Ishikawa (cell line): ENCODE results near the gene PSMA8.

Experiments used
- CEBPB ChIP-seq: IDR thresholded peaks from 2 replicates; pipeline ENCODE4 v1.6.1; 2012
- CREB1 ChIP-seq: IDR thresholded peaks from 2 replicates; pipeline ENCODE4 v1.6.1; 2012; ENCODE audit warnings: low read depth
- EGR1 ChIP-seq: IDR thresholded peaks from 2 replicates; pipeline ENCODE4 v1.6.1; 2012
- EP300 ChIP-seq: IDR thresholded peaks from 2 replicates; pipeline ENCODE4 v1.6.1; 2012; ENCODE audit warnings: borderline replicate concordance
- FOXM1 ChIP-seq: IDR thresholded peaks from 2 replicates; pipeline ENCODE4 v1.6.1; 2012; ENCODE audit warnings: low read depth, borderline replicate concordance
- NFIC ChIP-seq: IDR thresholded peaks from 2 replicates; pipeline ENCODE4 v1.6.1; 2012
- RAD21 ChIP-seq: IDR thresholded peaks from 2 replicates; pipeline ENCODE4 v1.6.1; 2012; ENCODE audit warnings: low read depth
- TAF1 ChIP-seq: IDR thresholded peaks from 2 replicates; pipeline ENCODE4 v1.6.1; 2012; ENCODE audit warnings: low read depth, mild to moderate bottlenecking
- TCF12 ChIP-seq: IDR thresholded peaks from 2 replicates; pipeline ENCODE4 v1.6.1; 2012; ENCODE audit warnings: low read depth
- TEAD4 ChIP-seq: IDR thresholded peaks from 2 replicates; pipeline ENCODE4 v1.6.1; 2012
- YY1 ChIP-seq: IDR thresholded peaks from 2 replicates; pipeline ENCODE4 v1.6.1; 2012; ENCODE audit warnings: low read depth
- ZBTB7A ChIP-seq: IDR thresholded peaks from 2 replicates; pipeline ENCODE4 v1.6.1; 2012; ENCODE audit warnings: low read depth
- TF ChIP-seq, protein P1 (sequence below): IDR thresholded peaks from 2 replicates; pipeline ENCODE4 v1.6.1; 2012; ENCODE audit warnings: low read depth, mild to moderate bottlenecking
- TF ChIP-seq, protein P2 (sequence below): IDR thresholded peaks from 2 replicates; pipeline ENCODE4 v1.6.1; 2012
- TF ChIP-seq, protein P3 (sequence below): IDR thresholded peaks from 2 replicates; pipeline ENCODE4 v1.6.1; 2012

Gene PSMA8

DNA sequence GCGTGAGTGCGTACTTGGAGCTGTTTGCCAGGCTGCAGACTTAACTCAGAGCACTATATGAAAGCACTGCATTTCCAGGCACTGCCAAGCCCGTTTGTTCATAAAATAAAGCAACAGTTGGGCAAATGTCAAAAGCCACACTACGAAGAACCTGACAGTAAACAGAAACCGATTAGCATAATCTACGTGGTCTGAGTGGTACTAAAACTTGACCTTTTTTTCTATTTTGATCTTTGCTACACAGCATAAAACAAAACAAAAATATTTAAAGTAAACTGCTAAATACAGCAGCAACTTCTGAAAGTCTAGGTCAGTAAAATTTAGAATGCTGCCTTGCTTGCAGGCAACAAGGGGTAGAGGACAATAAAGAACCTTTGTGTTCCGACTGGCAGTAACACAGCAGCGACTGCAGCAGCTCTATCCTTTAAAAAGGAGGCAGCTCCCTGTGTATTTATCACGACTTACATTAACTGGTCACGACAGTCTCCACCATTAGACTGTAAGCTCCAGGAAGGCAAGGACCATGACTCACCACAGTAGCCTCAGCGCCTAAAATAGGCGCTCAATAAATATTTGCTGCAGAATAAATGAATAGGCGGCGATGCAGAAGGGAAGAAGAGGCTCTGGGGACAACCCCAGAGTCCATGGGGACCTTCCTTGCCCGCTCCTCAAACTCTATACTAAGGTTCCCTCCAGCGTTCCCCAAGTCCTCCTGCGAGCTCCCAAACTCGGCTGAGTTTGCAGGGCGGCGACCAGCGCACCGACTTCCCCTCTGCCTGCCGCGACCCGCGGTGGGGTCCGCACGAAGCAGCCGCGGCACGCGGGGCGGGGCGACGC lies 44.2 kb upstream of the PSMA8 start:
- TF ChIP-seq TAF1, result no peak
- no peak for TF ChIP-seq TCF12
- no peak; the same call in 1 of the 2 replicates for TF ChIP-seq ZBTB7A
- no peak for TF ChIP-seq TEAD4
- TF ChIP-seq, protein P1, sequence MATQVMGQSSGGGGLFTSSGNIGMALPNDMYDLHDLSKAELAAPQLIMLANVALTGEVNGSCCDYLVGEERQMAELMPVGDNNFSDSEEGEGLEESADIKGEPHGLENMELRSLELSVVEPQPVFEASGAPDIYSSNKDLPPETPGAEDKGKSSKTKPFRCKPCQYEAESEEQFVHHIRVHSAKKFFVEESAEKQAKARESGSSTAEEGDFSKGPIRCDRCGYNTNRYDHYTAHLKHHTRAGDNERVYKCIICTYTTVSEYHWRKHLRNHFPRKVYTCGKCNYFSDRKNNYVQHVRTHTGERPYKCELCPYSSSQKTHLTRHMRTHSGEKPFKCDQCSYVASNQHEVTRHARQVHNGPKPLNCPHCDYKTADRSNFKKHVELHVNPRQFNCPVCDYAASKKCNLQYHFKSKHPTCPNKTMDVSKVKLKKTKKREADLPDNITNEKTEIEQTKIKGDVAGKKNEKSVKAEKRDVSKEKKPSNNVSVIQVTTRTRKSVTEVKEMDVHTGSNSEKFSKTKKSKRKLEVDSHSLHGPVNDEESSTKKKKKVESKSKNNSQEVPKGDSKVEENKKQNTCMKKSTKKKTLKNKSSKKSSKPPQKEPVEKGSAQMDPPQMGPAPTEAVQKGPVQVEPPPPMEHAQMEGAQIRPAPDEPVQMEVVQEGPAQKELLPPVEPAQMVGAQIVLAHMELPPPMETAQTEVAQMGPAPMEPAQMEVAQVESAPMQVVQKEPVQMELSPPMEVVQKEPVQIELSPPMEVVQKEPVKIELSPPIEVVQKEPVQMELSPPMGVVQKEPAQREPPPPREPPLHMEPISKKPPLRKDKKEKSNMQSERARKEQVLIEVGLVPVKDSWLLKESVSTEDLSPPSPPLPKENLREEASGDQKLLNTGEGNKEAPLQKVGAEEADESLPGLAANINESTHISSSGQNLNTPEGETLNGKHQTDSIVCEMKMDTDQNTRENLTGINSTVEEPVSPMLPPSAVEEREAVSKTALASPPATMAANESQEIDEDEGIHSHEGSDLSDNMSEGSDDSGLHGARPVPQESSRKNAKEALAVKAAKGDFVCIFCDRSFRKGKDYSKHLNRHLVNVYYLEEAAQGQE, result no peak
- TF ChIP-seq, protein P2, sequence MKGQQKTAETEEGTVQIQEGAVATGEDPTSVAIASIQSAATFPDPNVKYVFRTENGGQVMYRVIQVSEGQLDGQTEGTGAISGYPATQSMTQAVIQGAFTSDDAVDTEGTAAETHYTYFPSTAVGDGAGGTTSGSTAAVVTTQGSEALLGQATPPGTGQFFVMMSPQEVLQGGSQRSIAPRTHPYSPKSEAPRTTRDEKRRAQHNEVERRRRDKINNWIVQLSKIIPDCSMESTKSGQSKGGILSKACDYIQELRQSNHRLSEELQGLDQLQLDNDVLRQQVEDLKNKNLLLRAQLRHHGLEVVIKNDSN, result no peak
- no peak for TF ChIP-seq CREB1
- TF ChIP-seq, protein P3, sequence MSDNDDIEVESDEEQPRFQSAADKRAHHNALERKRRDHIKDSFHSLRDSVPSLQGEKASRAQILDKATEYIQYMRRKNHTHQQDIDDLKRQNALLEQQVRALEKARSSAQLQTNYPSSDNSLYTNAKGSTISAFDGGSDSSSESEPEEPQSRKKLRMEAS, result no peak
- TF ChIP-seq EGR1, result no peak
- no peak for TF ChIP-seq RAD21

DNA sequence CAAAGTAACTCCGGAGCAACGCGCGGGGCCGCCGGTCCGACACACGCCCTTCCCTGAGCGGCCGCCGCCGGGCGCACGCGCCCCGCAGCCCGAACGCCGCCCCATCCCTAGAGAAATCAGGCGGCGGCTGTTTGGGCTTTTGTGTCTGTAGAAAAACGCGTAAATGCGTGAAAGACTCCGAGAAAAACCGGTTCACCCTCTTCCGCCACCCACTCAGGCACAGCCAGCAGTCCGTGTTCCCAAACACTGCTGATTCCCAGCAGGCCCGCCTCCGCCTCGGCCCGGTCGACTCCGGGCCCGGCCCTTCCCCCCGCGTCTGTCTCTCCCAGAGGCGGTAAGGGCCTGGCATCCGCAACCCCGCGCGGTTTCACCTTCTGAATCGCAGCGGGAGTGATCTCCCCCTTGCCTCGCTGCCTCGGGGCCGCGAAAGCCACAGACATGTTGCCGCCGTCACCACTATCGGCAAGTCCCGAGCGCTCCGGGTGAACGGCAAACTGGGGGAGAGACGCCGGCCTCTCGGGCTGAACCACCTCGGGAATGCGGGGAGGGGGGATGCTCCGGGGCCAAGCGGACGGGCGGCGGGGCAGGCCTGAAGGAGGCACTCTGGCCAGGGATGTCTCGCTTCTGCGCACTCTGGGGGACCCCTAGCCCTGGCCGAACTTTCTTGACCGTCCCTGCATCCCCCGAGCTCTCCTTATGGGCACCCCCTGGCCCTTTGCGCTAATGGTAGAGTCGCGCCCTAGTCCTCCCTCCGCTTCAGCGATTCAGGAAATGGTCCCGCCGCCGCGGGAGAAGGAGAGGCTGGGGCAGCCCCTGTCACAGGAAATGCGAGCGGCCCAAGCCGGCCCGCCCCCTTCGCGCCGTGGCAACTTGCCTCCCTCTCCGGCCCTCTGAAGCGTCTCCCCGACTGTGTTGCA lies 43.3 kb upstream of the PSMA8 start, which contains the start of gene SS18:
TSS of gene SS18 (minus strand) at position 484 of the 917 bp plus-strand sequence. CDS start at position 440, 44 bp downstream.
- no peak for TF ChIP-seq CEBPB
- TF ChIP-seq ZBTB7A, result no peak
- TF ChIP-seq CREB1, result no peak
- 0 out of 2 replicates have a peak, but pooled peaks have one; percentile 5 for TF ChIP-seq TEAD4
- TF ChIP-seq NFIC, result peak; percentile 25; the same call in 1 of the 2 replicates
- peak; percentile 2; the same call in 1 of the 2 replicates for TF ChIP-seq YY1
- TF ChIP-seq FOXM1, result no peak
- TF ChIP-seq RAD21, result no peak
- TF ChIP-seq, protein P3, result peak; percentile 17
- TF ChIP-seq TAF1, result peak; percentile 93
- TF ChIP-seq EGR1, result peak; percentile 79
- TF ChIP-seq, protein P1, result no peak
- TF ChIP-seq, protein P2, result 0 out of 2 replicates have a peak, but pooled peaks have one; percentile 1
- TF ChIP-seq TCF12, result peak; percentile 33; the same call in 1 of the 2 replicates
- peak; percentile 11; the same call in 1 of the 2 replicates for TF ChIP-seq EP300

DNA sequence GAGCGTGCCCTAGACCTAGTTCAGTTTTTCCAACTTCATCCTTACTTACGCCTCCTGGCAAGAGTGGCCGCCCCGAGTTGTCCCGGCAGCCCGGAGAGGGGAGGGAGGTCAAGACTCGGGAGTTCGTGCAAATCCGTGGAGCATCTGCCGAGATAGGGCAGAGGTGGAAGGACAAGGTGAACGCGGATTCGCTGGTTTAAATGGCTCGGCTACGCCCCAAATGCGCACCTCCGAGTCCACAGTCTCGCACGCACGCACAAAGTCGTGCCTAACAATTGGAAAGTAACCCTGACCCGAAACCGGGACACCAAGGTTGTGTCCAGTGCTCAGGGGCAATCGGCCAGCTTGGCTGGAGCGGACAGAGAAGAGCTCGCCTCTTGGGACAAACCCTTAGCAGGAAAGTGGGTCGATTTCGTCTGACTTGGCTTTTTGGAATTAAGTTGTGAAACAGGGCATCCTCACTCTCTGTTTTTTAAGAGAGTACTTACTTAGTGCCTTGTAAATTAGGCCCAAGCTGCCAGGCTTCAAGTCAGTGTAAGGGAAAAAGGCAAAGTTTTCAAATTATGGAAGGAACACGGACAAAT lies 42.5 kb upstream of the PSMA8 start:
- TF ChIP-seq, protein P2, result 0 out of 2 replicates have a peak, but pooled peaks have one; percentile 1
- TF ChIP-seq ZBTB7A (no peak), TEAD4 (no peak), NFIC (no peak), FOXM1 (peak; percentile 79)
- TF ChIP-seq, protein P3, result peak; percentile 68
- TF ChIP-seq, protein P1, result no peak
